ENCODE results near the gene TLR6.
A peak's percentile ranks its signal among the peaks of the same experiment; 100 is the strongest.
"Not testable (repeated sequence)": the region's sequence is repeated elsewhere in the genome, so short reads cannot be mapped to it uniquely, and the experiment has no call there.

TLR6 gene

GRCh38 chr4:38782452-38783108, 74.0 kb downstream of the TLR6 start, which contains the start of gene TLR10:
TLR10 (minus strand) TSS chr4:38782990; CDS start chr4:38775590, 7,400 bp downstream.
- DNase-seq = peak; percentile 25

- DNase-seq = no peak
Observed at GRCh38 chr4:38781854-38782261, 74.8 kb downstream of the TLR6 start.

- no peak for DNase-seq
Observed at GRCh38 chr4:38780833-38781484, 75.7 kb downstream of the TLR6 start.

GRCh38 chr4:38779790-38780189, 76.8 kb downstream of the TLR6 start:
- DNase-seq = no peak

GRCh38 chr4:38777925-38778324, 78.7 kb downstream of the TLR6 start:
- DNase-seq = not testable (repeated sequence)

GRCh38 chr4:38775326-38775725, 81.3 kb downstream of the TLR6 start:
- no peak for DNase-seq

- no peak for DNase-seq
Observed at GRCh38 chr4:38774181-38774955, 82.2 kb downstream of the TLR6 start.
